ENCODE data around the gene FARSB. TPM values are rescaled to one million over a fixed set of nuclear protein-coding genes. Genes with fewer than 3 reads are reported as not detected.

FARSB gene
- total RNA-seq, 1 donor from 2014 or later, result 57.4 TPM

DNA sequence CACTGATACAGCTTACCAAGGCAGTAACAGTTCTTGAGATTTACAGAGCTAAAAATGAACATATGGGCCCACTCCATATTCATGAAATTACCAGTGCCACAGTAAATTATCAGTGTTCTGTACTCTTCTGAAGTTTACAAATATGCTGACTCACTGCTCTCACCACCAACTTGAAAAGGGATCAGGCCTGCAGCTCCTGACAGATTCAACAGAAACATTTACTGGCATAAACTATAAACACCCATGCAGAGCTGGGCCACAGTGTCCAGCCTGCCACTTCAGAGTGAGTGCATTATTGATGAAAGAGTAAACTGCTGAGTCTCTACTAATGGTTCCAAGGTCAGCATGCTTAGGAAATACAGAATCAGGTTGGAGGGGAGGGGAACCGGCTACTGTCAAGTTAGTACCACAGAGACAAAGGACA is 83.1 kb downstream of the FARSB start:
- Mint-ChIP-seq H3K27ac (peak overlapping the region; percentile 9), H3K4me1 (peaks cover 15% of the 10 kb centered on the region), H3K27me3 (no peaks in the 10 kb centered on the region), H3K4me3 (no peak overlapping the region), H3K36me3 (ENCODE audit: low read depth) (peaks cover 27% of the 10 kb centered on the region), H3K9me3 (no peaks in the 10 kb centered on the region)
- intact Hi-C loops (cut with micrococcal nuclease), result no loop called here
- no peak for DNase-seq

DNA sequence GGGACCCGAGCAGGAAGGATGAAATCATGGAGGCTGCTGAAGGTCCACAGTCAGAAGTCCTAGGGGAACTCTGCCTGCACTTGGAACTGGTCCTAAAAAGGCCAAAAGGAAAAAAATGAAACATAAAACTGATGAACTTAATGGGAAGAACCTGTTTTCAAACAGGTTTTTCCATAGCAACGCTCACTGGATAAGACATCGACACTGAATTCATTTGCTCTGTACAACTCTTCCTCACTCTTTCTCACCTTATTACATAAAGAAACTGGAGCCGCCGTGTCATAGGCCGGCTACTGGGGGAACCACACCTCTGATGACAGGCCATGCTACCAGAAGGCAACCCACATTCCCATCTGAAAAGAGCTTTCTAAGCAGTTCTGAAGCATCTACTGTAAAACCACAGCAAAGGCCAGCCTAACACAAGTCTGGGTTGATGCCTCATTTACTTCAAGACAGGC is 83.6 kb downstream of the FARSB start:
- peak overlapping the region; percentile 9 for H3K27ac Mint-ChIP-seq

DNA sequence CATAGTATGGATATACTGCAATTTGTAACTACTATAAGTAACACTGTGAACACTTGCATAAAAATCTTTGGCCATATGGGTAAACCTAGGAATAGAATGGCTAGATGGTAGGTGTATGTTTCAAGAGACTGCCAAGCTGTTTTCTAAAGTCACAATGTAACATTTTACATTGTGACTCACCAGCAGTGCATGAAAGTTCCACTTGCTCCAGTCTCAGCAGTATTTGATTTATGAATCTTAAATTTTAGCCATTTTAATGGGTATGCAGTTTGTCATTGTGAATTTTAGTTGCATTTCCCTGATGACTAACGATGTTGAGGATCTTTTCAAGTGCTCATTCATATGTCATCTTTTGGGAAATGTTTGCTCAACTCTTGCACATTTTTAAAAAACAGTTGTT is 86.1 kb downstream of the FARSB start:
- peaks cover 43% of the 10 kb centered on the region for H3K36me3 Mint-ChIP-seq (ENCODE audit: low read depth)
- no peak overlapping the region for H3K27ac Mint-ChIP-seq
- no peaks in the 10 kb centered on the region for H3K9me3 Mint-ChIP-seq
- H3K4me1 Mint-ChIP-seq, result peaks cover 15% of the 10 kb centered on the region
- DNase-seq, result no peak
- intact Hi-C loops (cut with micrococcal nuclease), result no loop called here
- no peaks in the 10 kb centered on the region for H3K27me3 Mint-ChIP-seq
- no peak overlapping the region for H3K4me3 Mint-ChIP-seq

More for the DNA sequence above, 83.6 kb downstream of the FARSB start:
- intact Hi-C loops (cut with micrococcal nuclease), result no loop called here
- Mint-ChIP-seq H3K4me3 (no peak overlapping the region), H3K27me3 (no peaks in the 10 kb centered on the region), H3K9me3 (no peaks in the 10 kb centered on the region), H3K36me3 (ENCODE audit: low read depth) (peaks cover 27% of the 10 kb centered on the region), H3K4me1 (peaks cover 15% of the 10 kb centered on the region)
- no peak for DNase-seq

DNA sequence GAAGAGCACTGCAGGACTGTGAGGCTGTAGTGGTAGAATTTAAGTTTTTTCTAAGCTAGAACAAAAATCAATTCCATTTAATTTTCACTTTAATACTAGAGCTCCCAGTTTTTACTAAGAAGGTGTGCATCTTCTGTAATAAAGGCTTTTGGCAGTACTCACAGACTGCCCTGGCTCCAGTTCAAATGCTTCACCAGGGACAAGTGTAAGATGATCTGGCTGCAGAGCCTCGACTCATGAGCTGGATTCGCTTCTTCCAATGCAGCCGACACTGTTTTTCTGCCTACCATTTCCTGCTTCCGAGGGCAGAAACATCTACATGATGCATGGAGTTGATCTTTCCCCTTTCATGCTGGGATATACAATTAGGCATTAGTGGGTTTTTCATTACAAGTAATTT is 87.0 kb downstream of the FARSB start:
- intact Hi-C loops (cut with micrococcal nuclease), result no loop called here
- Mint-ChIP-seq H3K4me1 (peaks cover 12% of the 10 kb centered on the region), H3K4me3 (no peak overlapping the region), H3K9me3 (no peaks in the 10 kb centered on the region), H3K36me3 (ENCODE audit: low read depth) (peaks cover 38% of the 10 kb centered on the region), H3K27ac (no peak overlapping the region), H3K27me3 (no peaks in the 10 kb centered on the region)
- DNase-seq, result no peak

DNA sequence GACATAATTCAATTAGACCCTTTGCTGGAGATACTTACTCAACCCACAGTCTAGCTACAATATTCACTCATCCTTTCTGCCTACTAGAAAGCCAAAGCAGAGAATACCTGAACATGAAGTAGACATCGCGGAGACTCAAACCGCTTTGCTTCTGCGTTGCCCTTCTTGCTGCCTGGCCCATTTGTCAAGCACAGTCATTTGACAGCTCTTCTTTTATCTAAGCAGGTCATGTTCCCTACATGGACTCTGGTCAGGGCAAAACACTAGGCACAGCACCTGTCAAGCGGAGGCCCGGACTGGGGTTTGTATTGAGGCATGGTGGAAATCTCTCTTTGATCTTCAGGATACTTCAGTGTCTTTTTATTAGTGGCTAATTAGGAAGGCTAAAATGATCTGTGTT is 89.7 kb downstream of the FARSB start:
- Mint-ChIP-seq H3K27me3 (no peaks in the 10 kb centered on the region), H3K27ac (no peak overlapping the region), H3K9me3 (no peaks in the 10 kb centered on the region), H3K4me3 (no peak overlapping the region), H3K36me3 (ENCODE audit: low read depth) (peaks cover 24% of the 10 kb centered on the region), H3K4me1 (no peaks in the 10 kb centered on the region)
- DNase-seq, result no peak
- intact Hi-C loops (cut with micrococcal nuclease), result no loop called here

DNA sequence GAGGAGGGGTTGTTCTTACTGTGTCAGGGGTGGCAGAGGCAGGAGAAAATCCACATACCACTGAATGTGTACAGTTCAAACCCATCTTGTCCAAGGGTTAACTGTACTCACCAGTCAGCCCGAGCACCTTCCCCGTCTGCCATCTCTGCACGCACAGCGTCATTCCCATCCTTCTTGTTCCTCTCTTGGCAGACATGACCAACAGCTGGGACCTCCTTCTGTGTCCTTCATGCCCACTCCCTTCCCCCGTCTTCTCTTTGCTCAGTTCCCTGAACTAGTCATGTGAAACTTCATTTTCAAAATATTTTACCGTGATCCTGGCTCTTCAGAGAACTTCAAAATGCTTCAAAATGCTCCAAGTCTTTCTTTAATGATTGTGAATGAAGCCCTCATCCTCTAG is 92.0 kb downstream of the FARSB start:
- Mint-ChIP-seq H3K27me3 (no peaks in the 10 kb centered on the region), H3K4me1 (no peaks in the 10 kb centered on the region), H3K9me3 (no peaks in the 10 kb centered on the region), H3K36me3 (ENCODE audit: low read depth) (peaks cover 25% of the 10 kb centered on the region), H3K27ac (no peak overlapping the region), H3K4me3 (no peak overlapping the region)
- DNase-seq, result no peak
- intact Hi-C loops (cut with micrococcal nuclease), result loop anchor here (5.0 kb wide), 1 partner anchor 507 kb away; no protein-coding TSS in a partner anchor

DNA sequence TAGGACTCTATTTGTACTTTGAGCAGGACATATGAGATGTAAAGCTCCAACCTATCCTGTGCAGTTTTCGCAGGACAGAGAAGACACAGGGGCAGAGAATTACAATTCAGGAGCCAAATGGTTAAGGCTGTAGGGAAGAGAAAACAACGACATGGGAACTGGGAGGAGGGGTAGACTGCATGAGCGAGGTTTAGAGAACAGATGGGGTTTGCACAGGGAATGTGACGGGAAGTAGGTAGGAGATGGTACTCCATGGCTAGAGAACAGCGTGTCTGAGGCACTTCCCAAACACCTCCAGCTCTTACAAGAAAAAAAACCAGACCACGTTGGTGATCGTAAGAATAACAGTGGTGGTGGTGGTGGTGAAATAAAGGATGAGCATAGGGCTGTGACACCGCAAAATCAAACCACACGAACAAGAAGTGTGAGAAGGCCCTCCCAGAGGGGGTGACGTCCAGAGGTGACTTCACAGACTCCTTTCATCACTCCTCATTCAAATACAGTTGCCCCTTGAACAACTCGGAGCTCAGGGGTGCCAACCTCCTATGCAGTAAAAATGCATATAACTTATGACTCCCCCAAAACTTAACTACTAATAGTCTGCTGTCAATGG is 92.7 kb downstream of the FARSB start:
- Mint-ChIP-seq H3K4me3 (no peak overlapping the region), H3K9me3 (no peaks in the 10 kb centered on the region), H3K36me3 (ENCODE audit: low read depth) (peaks cover 26% of the 10 kb centered on the region), H3K27me3 (no peaks in the 10 kb centered on the region), H3K4me1 (no peaks in the 10 kb centered on the region), H3K27ac (no peak overlapping the region)
- intact Hi-C loops (cut with micrococcal nuclease), result loop anchor here (5.0 kb wide), 1 partner anchor 506 kb away; no protein-coding TSS in a partner anchor
- DNase-seq, result no peak

DNA sequence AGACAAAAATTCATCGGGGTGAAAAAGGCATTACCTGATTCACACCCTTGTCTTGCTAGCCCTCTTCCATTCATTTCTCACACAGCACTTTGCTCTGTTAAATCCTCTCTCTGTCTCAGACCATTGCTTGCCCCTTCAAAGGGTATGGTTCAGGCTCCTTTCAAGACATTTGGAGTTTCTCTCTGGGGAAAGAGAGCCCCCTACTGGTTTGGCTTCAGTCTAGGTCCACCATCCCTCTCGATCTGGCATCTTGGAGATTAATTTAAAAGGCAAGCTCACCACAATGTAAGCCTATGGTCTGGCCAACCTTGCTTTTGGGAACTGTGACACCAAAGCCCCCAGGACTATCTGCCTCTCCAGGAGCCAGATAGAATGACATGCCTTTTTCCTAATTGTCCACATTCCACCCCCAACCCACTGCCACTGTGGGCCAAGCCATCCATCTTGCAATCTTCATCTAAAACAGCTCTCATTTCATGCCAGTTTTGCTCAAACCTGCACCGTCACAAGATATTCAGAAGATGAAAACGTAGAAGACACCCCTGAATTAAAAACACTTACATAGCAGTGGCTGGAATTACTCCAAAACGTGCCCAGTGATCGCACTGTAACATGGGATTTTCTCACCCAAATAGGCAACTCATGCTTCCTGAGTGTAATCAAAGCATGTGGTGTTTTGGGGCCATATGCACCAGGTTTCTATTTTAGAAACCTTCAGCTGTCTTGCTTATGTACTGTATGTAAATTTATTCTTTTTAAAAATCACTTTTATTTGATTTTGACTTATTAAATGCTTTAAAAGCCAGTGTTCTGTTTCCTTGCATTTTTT is 93.9 kb downstream of the FARSB start:
- Mint-ChIP-seq H3K4me3 (no peak overlapping the region), H3K27me3 (no peaks in the 10 kb centered on the region), H3K36me3 (ENCODE audit: low read depth) (peaks cover 27% of the 10 kb centered on the region), H3K9me3 (no peaks in the 10 kb centered on the region), H3K27ac (no peak overlapping the region), H3K4me1 (peaks cover 2% of the 10 kb centered on the region)
- peak; percentile 83 for DNase-seq
- intact Hi-C loops (cut with micrococcal nuclease), result loop anchor here (1.0 to 5.0 kb wide), 2 partner anchors 244 to 505 kb away; no protein-coding TSS in a partner anchor

DNA sequence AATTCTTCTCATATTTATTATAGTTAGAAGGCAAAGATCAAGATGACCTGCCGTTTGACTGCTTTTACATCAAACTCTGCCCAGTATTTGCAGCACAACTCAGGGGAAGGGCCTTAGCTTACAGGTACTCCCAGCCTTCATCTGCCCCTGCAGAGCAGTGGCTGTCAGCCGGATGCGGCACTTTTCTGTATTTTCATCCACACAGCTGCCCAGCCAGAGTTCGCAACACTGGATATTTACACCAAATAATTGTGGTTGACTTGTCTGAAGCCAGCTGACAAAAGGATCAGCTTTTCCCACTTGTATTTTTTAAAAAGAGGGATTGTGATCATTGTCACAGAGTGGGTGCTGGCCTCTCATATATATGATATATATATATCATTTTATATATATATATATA is 94.7 kb downstream of the FARSB start:
- Mint-ChIP-seq H3K9me3 (no peaks in the 10 kb centered on the region), H3K27ac (no peak overlapping the region), H3K36me3 (ENCODE audit: low read depth) (peaks cover 19% of the 10 kb centered on the region), H3K4me3 (no peak overlapping the region), H3K4me1 (peaks cover 2% of the 10 kb centered on the region), H3K27me3 (no peaks in the 10 kb centered on the region)
- intact Hi-C loops (cut with micrococcal nuclease), result loop anchor here (1.0 to 5.0 kb wide), 2 partner anchors 243 to 504 kb away; no protein-coding TSS in a partner anchor
- DNase-seq, result no peak

DNA sequence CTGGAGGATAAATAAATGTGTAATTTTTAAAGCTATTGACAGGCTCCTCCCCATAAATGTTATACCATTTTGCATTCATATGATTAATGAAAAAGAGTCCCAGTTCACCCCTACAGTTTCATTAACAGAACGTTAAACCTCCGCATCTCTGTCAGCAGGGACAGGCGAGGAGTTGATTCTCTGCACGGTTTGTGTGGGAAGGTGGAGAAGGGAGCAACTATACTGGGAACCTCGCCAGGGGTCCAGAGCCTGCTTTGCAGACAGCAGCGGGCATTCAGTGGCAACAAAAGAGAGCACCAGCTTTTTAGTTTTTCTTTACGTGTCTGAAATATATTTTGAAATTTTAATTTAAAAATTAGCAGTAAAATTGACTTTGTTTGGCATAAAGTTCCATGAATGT is 101.4 kb downstream of the FARSB start:
- intact Hi-C loops (cut with micrococcal nuclease), result no loop called here
- no peak for DNase-seq

DNA sequence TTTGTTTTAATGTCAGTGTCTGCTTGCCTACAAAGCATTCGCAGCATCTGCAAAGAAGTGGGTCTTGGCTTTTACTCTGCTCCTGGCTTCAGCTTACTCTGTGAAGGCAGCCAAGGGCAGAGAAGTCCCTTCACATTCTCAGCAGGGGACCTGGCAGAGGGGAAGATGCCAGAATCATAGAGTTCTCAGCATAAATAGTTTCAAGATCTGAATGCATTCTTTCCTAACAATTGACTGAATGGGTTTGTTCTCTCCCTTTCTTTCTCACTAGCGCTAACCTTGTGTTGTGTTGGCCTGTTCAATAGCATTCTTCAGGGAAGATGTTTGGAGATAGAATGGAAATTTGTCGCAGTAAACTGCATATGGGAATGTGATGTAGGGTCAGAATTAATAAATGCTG is 106.9 kb downstream of the FARSB start:
- no peaks in the 10 kb centered on the region for H3K36me3 Mint-ChIP-seq (ENCODE audit: low read depth)
- no peaks in the 10 kb centered on the region for H3K9me3 Mint-ChIP-seq
- no peak for DNase-seq
- H3K27me3 Mint-ChIP-seq, result peaks cover 15% of the 10 kb centered on the region
- no peaks in the 10 kb centered on the region for H3K4me1 Mint-ChIP-seq
- intact Hi-C loops (cut with micrococcal nuclease), result no loop called here
- H3K27ac Mint-ChIP-seq, result no peak overlapping the region
- no peak overlapping the region for H3K4me3 Mint-ChIP-seq

More for the DNA sequence above, 101.4 kb downstream of the FARSB start:
- Mint-ChIP-seq H3K36me3 (ENCODE audit: low read depth) (peaks cover 6% of the 10 kb centered on the region), H3K4me3 (no peak overlapping the region), H3K9me3 (no peaks in the 10 kb centered on the region), H3K4me1 (peaks cover 2% of the 10 kb centered on the region), H3K27me3 (peaks cover 7% of the 10 kb centered on the region), H3K27ac (no peak overlapping the region)

DNA sequence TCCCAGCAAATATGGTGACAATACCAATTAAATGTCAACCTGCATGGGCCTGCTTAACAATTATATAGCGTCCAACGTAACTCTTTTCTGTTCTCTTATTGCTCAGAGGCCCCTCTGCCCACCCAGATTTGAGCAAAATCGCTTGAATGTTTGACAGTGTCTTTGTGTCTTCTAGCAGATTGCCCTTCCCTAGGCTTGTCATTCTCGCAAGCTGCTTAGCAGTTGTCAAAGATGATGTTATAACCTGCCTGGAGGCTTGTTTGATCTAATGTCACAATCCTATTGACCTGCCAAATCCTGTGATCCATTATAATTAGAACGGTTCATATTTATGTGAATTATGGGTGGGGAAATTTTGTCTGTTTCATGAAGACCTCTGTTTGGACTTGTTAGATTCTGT is 108.8 kb downstream of the FARSB start:
- no peaks in the 10 kb centered on the region for H3K36me3 Mint-ChIP-seq (ENCODE audit: low read depth)
- no peak overlapping the region for H3K27ac Mint-ChIP-seq
- no peaks in the 10 kb centered on the region for H3K9me3 Mint-ChIP-seq
- H3K4me1 Mint-ChIP-seq, result no peaks in the 10 kb centered on the region
- DNase-seq, result no peak
- intact Hi-C loops (cut with micrococcal nuclease), result no loop called here
- H3K27me3 Mint-ChIP-seq, result peaks cover 14% of the 10 kb centered on the region
- H3K4me3 Mint-ChIP-seq, result no peak overlapping the region

DNA sequence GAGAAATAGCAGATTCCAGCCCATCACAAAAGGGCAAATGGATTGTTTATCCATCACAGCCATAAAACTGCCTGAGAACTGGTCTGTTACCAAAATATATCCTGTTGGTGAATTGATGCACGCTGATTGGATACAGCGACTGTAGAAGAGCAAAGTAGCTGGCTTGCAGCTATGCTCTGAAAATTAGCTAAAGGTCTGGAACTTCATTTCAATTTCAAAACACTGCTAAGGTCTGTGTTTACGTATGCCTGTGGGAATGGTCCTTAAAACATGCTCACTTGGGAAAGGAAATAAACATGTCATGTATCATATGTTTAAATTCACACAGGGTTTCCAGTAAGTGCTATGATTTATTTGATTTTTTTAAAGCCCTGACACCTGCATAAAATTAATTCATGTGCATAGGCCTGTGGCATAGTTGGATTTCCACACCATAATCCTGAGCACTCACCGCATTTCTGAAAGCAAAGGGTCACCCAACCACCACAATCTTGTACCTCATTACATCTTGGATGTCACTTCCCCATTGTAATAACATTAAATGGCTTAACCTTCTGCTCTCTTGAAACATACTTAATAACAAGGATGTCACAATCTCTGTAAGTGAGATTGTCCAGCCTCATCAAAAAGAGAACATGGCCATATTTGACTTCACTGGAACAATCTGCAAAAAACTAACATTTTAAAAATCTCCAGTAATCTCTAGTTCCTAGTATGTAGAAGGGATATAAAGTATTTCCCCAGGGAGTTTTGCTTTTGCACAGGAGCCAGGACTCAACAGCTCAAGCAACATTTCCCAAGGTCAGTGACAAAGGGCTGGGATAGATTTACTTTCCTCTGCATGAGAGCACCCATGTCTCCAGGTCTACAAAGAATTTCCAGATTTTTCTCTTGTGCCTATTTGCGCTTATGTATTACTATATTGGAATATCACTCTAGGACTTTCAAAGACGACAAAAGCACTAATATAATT is 109.8 kb downstream of the FARSB start:
- Mint-ChIP-seq H3K4me1 (no peaks in the 10 kb centered on the region), H3K27me3 (peaks cover 13% of the 10 kb centered on the region), H3K36me3 (ENCODE audit: low read depth) (no peaks in the 10 kb centered on the region), H3K27ac (no peak overlapping the region), H3K4me3 (no peak overlapping the region), H3K9me3 (no peaks in the 10 kb centered on the region)
- no peak for DNase-seq
- intact Hi-C loops (cut with micrococcal nuclease), result no loop called here

Data from activated CD4-positive, alpha-beta T cell treated with anti-CD3 and anti-CD28 coated beads, Interleukin-2, amount 10 ng/mL, durations not matched to agents 24 days and 14 days (primary cell).